Neuronal stem cell (in vitro differentiated cells): ENCODE data around the gene ALKBH5.

ENCODE experiments used
- DNase-seq: peaks from one replicate; pipeline ENCODE4 v3.0.0-alpha.2; 2013; ENCODE audit warnings: low spot score
- H2AFZ ChIP-seq: one replicate; pipeline ENCODE4 v1.6.1; 2013; ENCODE audit warnings: mild to moderate bottlenecking, low read length, inconsistent platforms
- H2AK5ac ChIP-seq: 2 replicates; pipeline ENCODE4 v1.6.1; 2013; ENCODE audit warnings: low read depth, mild to moderate bottlenecking, inconsistent platforms, low read length, moderate library complexity, mixed read lengths
- H2BK120ac ChIP-seq: 2 replicates; pipeline ENCODE4 v1.6.1; 2013; ENCODE audit warnings: low read depth, mild to moderate bottlenecking, inconsistent platforms, low read length, moderate library complexity, mixed read lengths
- H2BK12ac ChIP-seq: one replicate; pipeline ENCODE4 v1.6.1; 2013; ENCODE audit warnings: low read length, inconsistent platforms
- H2BK15ac ChIP-seq: 2 replicates; pipeline ENCODE4 v1.6.1; 2013; ENCODE audit warnings: mild to moderate bottlenecking, low read length, inconsistent platforms, mixed read lengths
- H2BK5ac ChIP-seq: one replicate; pipeline ENCODE4 v1.6.1; 2013; ENCODE audit warnings: inconsistent platforms, mild to moderate bottlenecking, low read length, moderate library complexity
- H3K14ac ChIP-seq: one replicate; pipeline ENCODE4 v1.6.1; 2013; ENCODE audit warnings: low read length, inconsistent platforms
- H3K18ac ChIP-seq: 2 replicates; pipeline ENCODE4 v1.6.1; 2013; ENCODE audit warnings: low read length, inconsistent platforms
- H3K23ac ChIP-seq: 2 replicates; pipeline ENCODE4 v1.6.1; 2013; ENCODE audit warnings: low read depth, mild to moderate bottlenecking, mixed read lengths, low read length, inconsistent platforms; ENCODE audit not compliant: poor library complexity
- H3K27ac ChIP-seq: replicated peaks from 3 replicates; pipeline ENCODE4 v1.5.1; 2013; ENCODE audit warnings: low read length, inconsistent platforms
- H3K27me3 ChIP-seq, 3 experiments: 2 replicates each; pipeline ENCODE4 v1.6.1; 2013; ENCODE audit warnings: low read length in 3 of 3, mild to moderate bottlenecking in 2 of 3, inconsistent platforms in 1 of 3, low read depth in 1 of 3, mixed read lengths in 1 of 3, moderate library complexity in 1 of 3; ENCODE audit not compliant: control insufficient read depth in 3 of 3, insufficient read depth in 3 of 3
- H3K36me3 ChIP-seq, 2 donors: replicated peaks in 1 of 2; 2 replicates each; pipeline ENCODE4 v1.6.1; 2013; ENCODE audit warnings: low read length in 2 of 2; ENCODE audit not compliant: control insufficient read depth in 2 of 2, insufficient read depth in 2 of 2
- H3K4ac ChIP-seq: 2 replicates; pipeline ENCODE4 v1.6.1; 2013; ENCODE audit warnings: inconsistent platforms, mild to moderate bottlenecking, low read length, moderate library complexity
- H3K4me1 ChIP-seq, 2 donors: 1 replicate in 1 of 2; 2 replicates in 1 of 2; pipeline ENCODE4 v1.6.1; 2013; ENCODE audit warnings: low read length in 2 of 2, low read depth in 1 of 2; ENCODE audit not compliant: control insufficient read depth in 2 of 2, insufficient read depth in 1 of 2
- H3K4me2 ChIP-seq: one replicate; pipeline ENCODE4 v1.6.1; 2013; ENCODE audit warnings: mild to moderate bottlenecking, low read length, inconsistent platforms; ENCODE audit not compliant: insufficient read depth, poor library complexity, severe bottlenecking
- H3K4me3 ChIP-seq, 2 donors: 2 replicates each; pipeline ENCODE4 v1.5.1; 2013; ENCODE audit warnings: low read length in 2 of 2, mild to moderate bottlenecking in 2 of 2, inconsistent platforms in 1 of 2, moderate library complexity in 1 of 2
- H3K79me1 ChIP-seq: one replicate; pipeline ENCODE4 v1.6.1; 2013; ENCODE audit warnings: low read depth, mild to moderate bottlenecking, inconsistent platforms, low read length, moderate library complexity
- H3K9ac ChIP-seq: one replicate; pipeline ENCODE4 v1.6.1; 2013; ENCODE audit warnings: mild to moderate bottlenecking, low read depth, low read length, inconsistent platforms; ENCODE audit not compliant: poor library complexity
- H3K9me3 ChIP-seq, 2 donors: replicated peaks in 1 of 2; 2 replicates each; pipeline versions ENCODE3 to v1.6.1; 2013; ENCODE audit warnings: low read length in 2 of 2, mild to moderate bottlenecking in 2 of 2, inconsistent platforms in 1 of 2, low read depth in 1 of 2, mixed read lengths in 1 of 2, moderate library complexity in 1 of 2; ENCODE audit not compliant: control insufficient read depth in 2 of 2, insufficient read depth in 1 of 2
- H4K8ac ChIP-seq: one replicate; pipeline ENCODE4 v1.6.1; 2013; ENCODE audit warnings: low read depth, mild to moderate bottlenecking, inconsistent platforms, low read length, moderate library complexity
- H4K91ac ChIP-seq: one replicate; pipeline ENCODE4 v1.6.1; 2013; ENCODE audit warnings: low read length, low read depth, mild to moderate bottlenecking, inconsistent platforms; ENCODE audit not compliant: poor library complexity
- WGBS, 2 donors: extraction: QIAGEN DNeasy Blood & Tissue Kit; methylation state at CpG; one replicate each; pipeline ENCODE4 v1.1.7; 2013; ENCODE audit warnings: missing lambda C conversion rate in 2 of 2, mixed read lengths in 1 of 2; ENCODE audit not compliant: insufficient read length in 2 of 2, insufficient replicate concordance in 1 of 2; ENCODE audit errors: extremely low coverage in 2 of 2; 5-methylcytosine and 5-hydroxymethylcytosine counted together

ALKBH5 gene

GRCh38 chr17:18256351-18256750 is 72.7 kb downstream of the ALKBH5 start:
- no peaks in the 10 kb centered on the region for H3K27me3 ChIP-seq
- no peak overlapping the region for H2AK5ac ChIP-seq
- H2BK12ac ChIP-seq, result no peak overlapping the region
- H3K79me1 ChIP-seq, result peaks cover 21% of the 10 kb centered on the region
- H4K8ac ChIP-seq, result no peak overlapping the region
- no peak overlapping the region for H3K18ac ChIP-seq
- H3K36me3 ChIP-seq, result peaks cover 46 to 54% of the 10 kb centered on the region in 2 donors
- H3K4me2 ChIP-seq, result peak overlapping the region; percentile 11
- peak overlapping the region; percentile 71 for H3K14ac ChIP-seq
- no peak overlapping the region for H2BK120ac ChIP-seq
- peak overlapping the region; percentile 8 for H3K23ac ChIP-seq
- H3K4me1 ChIP-seq, result peaks cover 9 to 16% of the 10 kb centered on the region in 2 donors
- H3K4me3 ChIP-seq, result peak overlapping the region in 1 of 2 donors; percentile 37
- no peak overlapping the region for H2BK15ac ChIP-seq
- no peaks in the 10 kb centered on the region for H3K9me3 ChIP-seq
- H3K4ac ChIP-seq, result no peak overlapping the region
- no peak overlapping the region for H4K91ac ChIP-seq
- no peak overlapping the region for H2AFZ ChIP-seq
- no peak overlapping the region for H3K27ac ChIP-seq
- H2BK5ac ChIP-seq, result no peak overlapping the region
- no peak for DNase-seq
- no CpG with 5 or more reads among the region's 11 CpGs for WGBS, 2 donors
- no peak overlapping the region for H3K9ac ChIP-seq

GRCh38 chr17:18256776-18257175 is 73.1 kb downstream of the ALKBH5 start:
- DNase-seq, result no peak
- Histone ChIP-seq H2AK5ac (no peak overlapping the region), H3K27ac (no peak overlapping the region), H4K8ac (no peak overlapping the region), H2BK120ac (no peak overlapping the region), H3K4me2 (peak overlapping the region; percentile 87), H2BK12ac (no peak overlapping the region), H3K9ac (no peak overlapping the region), H3K4me1 (peaks cover 11 to 20% of the 10 kb centered on the region in 2 donors), H3K27me3 (no peaks in the 10 kb centered on the region), H2BK5ac (no peak overlapping the region), H2BK15ac (no peak overlapping the region), H3K18ac (peak overlapping the region; percentile 28), H2AFZ (no peak overlapping the region), H3K9me3 (no peaks in the 10 kb centered on the region), H3K79me1 (peaks cover 21% of the 10 kb centered on the region), H3K14ac (peak overlapping the region; percentile 71), H3K23ac (peak overlapping the region; percentile 8), H3K4ac (no peak overlapping the region), H3K4me3 (peak overlapping the region in 1 of 2 donors; percentile 37), H4K91ac (no peak overlapping the region), H3K36me3 (peaks cover 42 to 50% of the 10 kb centered on the region in 2 donors)
- WGBS, 2 donors, result no CpG with 5 or more reads among the region's 7 CpGs

GRCh38 chr17:18257268-18257981 is 73.8 kb downstream of the ALKBH5 start:
- no peak overlapping the region for H4K91ac ChIP-seq
- H3K18ac ChIP-seq, result peak overlapping the region; percentile 76
- WGBS, 2 donors, result no CpG with 5 or more reads among the region's 18 CpGs
- peak overlapping the region; percentile 47 for H3K23ac ChIP-seq
- peaks cover 21% of the 10 kb centered on the region for H3K79me1 ChIP-seq
- no peak overlapping the region for H3K4ac ChIP-seq
- peak overlapping the region; percentile 6 for H2AK5ac ChIP-seq
- no peak overlapping the region for H3K14ac ChIP-seq
- peaks cover 36 to 44% of the 10 kb centered on the region in 2 donors for H3K36me3 ChIP-seq
- peaks cover 12 to 21% of the 10 kb centered on the region in 2 donors for H3K4me1 ChIP-seq
- no peak overlapping the region for H2BK120ac ChIP-seq
- H3K4me3 ChIP-seq, result peak overlapping the region; percentile 86 to 98
- peak overlapping the region; percentile 96 for H2AFZ ChIP-seq
- H2BK5ac ChIP-seq, result no peak overlapping the region
- peaks cover 0 to under 1% (median 0%) of the 10 kb centered on the region in 3 experiments for H3K27me3 ChIP-seq
- DNase-seq, result no peak
- H3K4me2 ChIP-seq, result peak overlapping the region; percentile 87
- no peaks in the 10 kb centered on the region for H3K9me3 ChIP-seq
- H2BK12ac ChIP-seq, result no peak overlapping the region
- H3K27ac ChIP-seq, result peak overlapping the region; percentile 85
- peak overlapping the region; percentile 85 for H3K9ac ChIP-seq
- no peak overlapping the region for H2BK15ac ChIP-seq
- no peak overlapping the region for H4K8ac ChIP-seq

- peak overlapping the region; percentile 85 for H3K27ac ChIP-seq
Measured at GRCh38 chr17:18257982-18258355, 74.3 kb downstream of the ALKBH5 start.

More at GRCh38 chr17:18257982-18258355, 74.3 kb downstream of the ALKBH5 start:
- H3K9ac ChIP-seq, result peak overlapping the region; percentile 92
- H3K23ac ChIP-seq, result peak overlapping the region; percentile 93
- H4K8ac ChIP-seq, result no peak overlapping the region
- peak overlapping the region; percentile 87 for H3K4me2 ChIP-seq
- no CpG with 5 or more reads among the region's 16 CpGs for WGBS, 2 donors
- H3K36me3 ChIP-seq, result peaks cover 34 to 41% of the 10 kb centered on the region in 2 donors
- peak overlapping the region; percentile 86 to 98 for H3K4me3 ChIP-seq
- peak overlapping the region; percentile 6 for H2AK5ac ChIP-seq
- peak overlapping the region; percentile 96 for H2AFZ ChIP-seq
- no peak overlapping the region for H2BK15ac ChIP-seq
- DNase-seq, result no peak
- no peaks in the 10 kb centered on the region for H3K9me3 ChIP-seq
- H4K91ac ChIP-seq, result no peak overlapping the region
- H3K14ac ChIP-seq, result peak overlapping the region; percentile 94
- peaks cover 21% of the 10 kb centered on the region for H3K79me1 ChIP-seq
- H2BK12ac ChIP-seq, result no peak overlapping the region
- H3K27me3 ChIP-seq, result peaks cover 0 to 2% (median 0%) of the 10 kb centered on the region in 3 experiments
- H2BK5ac ChIP-seq, result peak overlapping the region; percentile 87
- peak overlapping the region; percentile 95 for H3K18ac ChIP-seq
- H3K4me1 ChIP-seq, result peaks cover 12 to 21% of the 10 kb centered on the region in 2 donors
- H2BK120ac ChIP-seq, result peak overlapping the region; percentile 72
- H3K4ac ChIP-seq, result no peak overlapping the region
